ENCODE data around the gene SIAE.

SIAE gene

GRCh38 chr11:124591430-124591829, 82.1 kb downstream of the SIAE start:
- 77% methylated on average over 2 of the region's 2 CpGs for WGBS
- Histone ChIP-seq H4K91ac (ENCODE audit: low read length) (no peak overlapping the region), H3K9ac (ENCODE audit: low read length) (no peak overlapping the region), H3K18ac (ENCODE audit: low read depth in 1 of 2, low read length in 2 of 2) (no peak overlapping the region), H3K14ac (ENCODE audit: low read length in 2 of 2) (no peak overlapping the region), H3K4ac (ENCODE audit: low read depth in 1 of 2, low read length in 2 of 2) (no peak overlapping the region), H3K9me3 (ENCODE audit: control insufficient read depth, low read length) (no peaks in the 10 kb centered on the region), H2AFZ (ENCODE audit: low read depth, low read length) (no peak overlapping the region), H3K23ac (ENCODE audit: low read length in 2 of 2) (no peak overlapping the region), H3K27ac (ENCODE audit: low read length, poor library complexity, severe bottlenecking) (no peak overlapping the region), H2BK15ac (ENCODE audit: low read depth, poor library complexity, severe bottlenecking) (no peak overlapping the region), H3K4me3 (ENCODE audit: insufficient read depth in 1 of 2, low read depth in 1 of 2, low read length in 2 of 2) (no peak overlapping the region), H2BK120ac (ENCODE audit: low read depth, low read length) (no peak overlapping the region), H3K27me3 (ENCODE audit: control insufficient read depth in 1 of 2, insufficient read depth in 1 of 2, low read length in 2 of 2) (peaks cover 0 to 4% of the 10 kb centered on the region in 2 experiments), H4K8ac (ENCODE audit: low read length) (no peak overlapping the region), H2BK12ac (ENCODE audit: low read length in 2 of 2) (no peak overlapping the region), H3K79me1 (replicated peaks; ENCODE audit: low read length, poor library complexity, severe bottlenecking) (no peaks in the 10 kb centered on the region), H2BK5ac (ENCODE audit: low read depth, low read length, poor library complexity, severe bottlenecking) (no peak overlapping the region), H2AK5ac (ENCODE audit: low read length, severe bottlenecking) (no peak overlapping the region), H3K4me1 (ENCODE audit: control insufficient read depth, insufficient read depth, low read depth, low read length) (no peaks in the 10 kb centered on the region), H3K36me3 (ENCODE audit: control insufficient read depth in 1 of 2, insufficient read depth in 2 of 2, low read depth in 1 of 2, low read length in 2 of 2) (no peaks in the 10 kb centered on the region), H3K4me2 (ENCODE audit: low read length, poor library complexity, severe bottlenecking) (no peak overlapping the region)
- no peak for DNase-seq

GRCh38 chr11:124586238-124586860, 87.2 kb downstream of the SIAE start:
- no peak overlapping the region for H4K91ac ChIP-seq (ENCODE audit: low read length)
- no peak overlapping the region for H2AFZ ChIP-seq (ENCODE audit: low read depth, low read length)
- H3K36me3 ChIP-seq (ENCODE audit: control insufficient read depth in 1 of 2, insufficient read depth in 2 of 2, low read depth in 1 of 2, low read length in 2 of 2): no peaks in the 10 kb centered on the region
- H3K14ac ChIP-seq (ENCODE audit: low read length in 2 of 2): no peak overlapping the region
- peak; percentile 64 for DNase-seq
- 0% methylated on average over 1 of the region's 3 CpGs for WGBS
- no peak overlapping the region for H3K18ac ChIP-seq (ENCODE audit: low read depth in 1 of 2, low read length in 2 of 2)
- H3K4me3 ChIP-seq (ENCODE audit: insufficient read depth in 1 of 2, low read depth in 1 of 2, low read length in 2 of 2): no peak overlapping the region
- no peak overlapping the region for H2BK15ac ChIP-seq (ENCODE audit: low read depth, poor library complexity, severe bottlenecking)
- no peak overlapping the region for H3K4me2 ChIP-seq (ENCODE audit: low read length, poor library complexity, severe bottlenecking)
- H3K4ac ChIP-seq (ENCODE audit: low read depth in 1 of 2, low read length in 2 of 2): no peak overlapping the region
- H2BK120ac ChIP-seq (ENCODE audit: low read depth, low read length): no peak overlapping the region
- H3K23ac ChIP-seq (ENCODE audit: low read length in 2 of 2): no peak overlapping the region
- H2AK5ac ChIP-seq (ENCODE audit: low read length, severe bottlenecking): no peak overlapping the region
- H3K9me3 ChIP-seq (ENCODE audit: control insufficient read depth, low read length): no peaks in the 10 kb centered on the region
- H3K27ac ChIP-seq (ENCODE audit: low read length, poor library complexity, severe bottlenecking): no peak overlapping the region
- peaks cover 9 to 12% of the 10 kb centered on the region in 2 experiments for H3K27me3 ChIP-seq (ENCODE audit: control insufficient read depth in 1 of 2, insufficient read depth in 1 of 2, low read length in 2 of 2)
- no peak overlapping the region for H2BK12ac ChIP-seq (ENCODE audit: low read length in 2 of 2)
- no peak overlapping the region for H4K8ac ChIP-seq (ENCODE audit: low read length)
- H3K9ac ChIP-seq (ENCODE audit: low read length): no peak overlapping the region
- H3K79me1 ChIP-seq (replicated peaks; ENCODE audit: low read length, poor library complexity, severe bottlenecking): no peaks in the 10 kb centered on the region
- H3K4me1 ChIP-seq (ENCODE audit: control insufficient read depth, insufficient read depth, low read depth, low read length): no peaks in the 10 kb centered on the region
- no peak overlapping the region for H2BK5ac ChIP-seq (ENCODE audit: low read depth, low read length, poor library complexity, severe bottlenecking)

GRCh38 chr11:124584681-124585372, 88.7 kb downstream of the SIAE start:
- Histone ChIP-seq H2BK120ac (ENCODE audit: low read depth, low read length) (no peak overlapping the region), H2AK5ac (ENCODE audit: low read length, severe bottlenecking) (no peak overlapping the region), H3K27ac (ENCODE audit: low read length, poor library complexity, severe bottlenecking) (no peak overlapping the region), H3K4me2 (ENCODE audit: low read length, poor library complexity, severe bottlenecking) (no peak overlapping the region), H3K14ac (ENCODE audit: low read length in 2 of 2) (no peak overlapping the region), H3K18ac (ENCODE audit: low read depth in 1 of 2, low read length in 2 of 2) (no peak overlapping the region), H2BK15ac (ENCODE audit: low read depth, poor library complexity, severe bottlenecking) (no peak overlapping the region), H4K8ac (ENCODE audit: low read length) (no peak overlapping the region), H4K91ac (ENCODE audit: low read length) (no peak overlapping the region), H3K9me3 (ENCODE audit: control insufficient read depth, low read length) (no peaks in the 10 kb centered on the region), H3K4ac (ENCODE audit: low read depth in 1 of 2, low read length in 2 of 2) (no peak overlapping the region), H3K4me3 (ENCODE audit: insufficient read depth in 1 of 2, low read depth in 1 of 2, low read length in 2 of 2) (no peak overlapping the region), H3K23ac (ENCODE audit: low read length in 2 of 2) (no peak overlapping the region), H3K9ac (ENCODE audit: low read length) (no peak overlapping the region), H3K4me1 (ENCODE audit: control insufficient read depth, insufficient read depth, low read depth, low read length) (no peaks in the 10 kb centered on the region), H2BK12ac (ENCODE audit: low read length in 2 of 2) (no peak overlapping the region), H2BK5ac (ENCODE audit: low read depth, low read length, poor library complexity, severe bottlenecking) (no peak overlapping the region), H3K27me3 (ENCODE audit: control insufficient read depth in 1 of 2, insufficient read depth in 1 of 2, low read length in 2 of 2) (peaks cover 5 to 12% of the 10 kb centered on the region in 2 experiments), H3K36me3 (ENCODE audit: control insufficient read depth in 1 of 2, insufficient read depth in 2 of 2, low read depth in 1 of 2, low read length in 2 of 2) (no peaks in the 10 kb centered on the region), H2AFZ (ENCODE audit: low read depth, low read length) (no peak overlapping the region), H3K79me1 (replicated peaks; ENCODE audit: low read length, poor library complexity, severe bottlenecking) (no peaks in the 10 kb centered on the region)
- no peak for DNase-seq
- 91% methylated on average over 2 of the region's 4 CpGs for WGBS

- no peak overlapping the region for H3K4me2 ChIP-seq (ENCODE audit: low read length, poor library complexity, severe bottlenecking)
- DNase-seq: no peak
- no peak overlapping the region for H3K4ac ChIP-seq (ENCODE audit: low read depth in 1 of 2, low read length in 2 of 2)
- no peak overlapping the region for H2AK5ac ChIP-seq (ENCODE audit: low read length, severe bottlenecking)
- no peak overlapping the region for H3K18ac ChIP-seq (ENCODE audit: low read depth in 1 of 2, low read length in 2 of 2)
- peaks cover 5 to 12% of the 10 kb centered on the region in 2 experiments for H3K27me3 ChIP-seq (ENCODE audit: control insufficient read depth in 1 of 2, insufficient read depth in 1 of 2, low read length in 2 of 2)
- no peak overlapping the region for H3K14ac ChIP-seq (ENCODE audit: low read length in 2 of 2)
- H2BK5ac ChIP-seq (ENCODE audit: low read depth, low read length, poor library complexity, severe bottlenecking): no peak overlapping the region
- no peak overlapping the region for H2BK12ac ChIP-seq (ENCODE audit: low read length in 2 of 2)
- no peaks in the 10 kb centered on the region for H3K9me3 ChIP-seq (ENCODE audit: control insufficient read depth, low read length)
- H2BK120ac ChIP-seq (ENCODE audit: low read depth, low read length): no peak overlapping the region
- WGBS: 86% methylated on average over 8 of the region's 8 CpGs
- H3K4me1 ChIP-seq (ENCODE audit: control insufficient read depth, insufficient read depth, low read depth, low read length): no peaks in the 10 kb centered on the region
- H3K23ac ChIP-seq (ENCODE audit: low read length in 2 of 2): no peak overlapping the region
- no peak overlapping the region for H3K4me3 ChIP-seq (ENCODE audit: insufficient read depth in 1 of 2, low read depth in 1 of 2, low read length in 2 of 2)
- no peaks in the 10 kb centered on the region for H3K36me3 ChIP-seq (ENCODE audit: control insufficient read depth in 1 of 2, insufficient read depth in 2 of 2, low read depth in 1 of 2, low read length in 2 of 2)
- no peaks in the 10 kb centered on the region for H3K79me1 ChIP-seq (replicated peaks; ENCODE audit: low read length, poor library complexity, severe bottlenecking)
- no peak overlapping the region for H3K9ac ChIP-seq (ENCODE audit: low read length)
- no peak overlapping the region for H2BK15ac ChIP-seq (ENCODE audit: low read depth, poor library complexity, severe bottlenecking)
- no peak overlapping the region for H3K27ac ChIP-seq (ENCODE audit: low read length, poor library complexity, severe bottlenecking)
- no peak overlapping the region for H2AFZ ChIP-seq (ENCODE audit: low read depth, low read length)
- H4K91ac ChIP-seq (ENCODE audit: low read length): no peak overlapping the region
- no peak overlapping the region for H4K8ac ChIP-seq (ENCODE audit: low read length)
Measured at GRCh38 chr11:124583781-124584180, 89.8 kb downstream of the SIAE start.
